Adrenal gland (tissue), 12 donors: ENCODE measurements around the gene SOX13. TPM values are rescaled to one million over a fixed set of nuclear protein-coding genes. Genes with fewer than 3 reads are reported as not detected.
A peak's percentile ranks its signal among the peaks of the same experiment; 100 is the strongest.

ENCODE experiments used
- DNase-seq, 7 donors: peaks; one replicate each; pipeline ENCODE4 v3.0.0-alpha.2; 2019 to 2020
- H3K27ac ChIP-seq, 5 donors: fragments of 200-600 bp; sonication (generic) in 4 of 5; 1 replicate in 3 of 5; 2 replicates in 2 of 5; pipeline versions ENCODE4 v1.5.1 to v1.8.0; 2016 to 2020; ENCODE audit warnings: mild to moderate bottlenecking in 1 of 5
- H3K27me3 ChIP-seq: fragments of 200-600 bp; 2 replicates; pipeline ENCODE4 v1.8.0; 2021
- H3K36me3 ChIP-seq, 2 donors: fragments of 200-600 bp; replicated peaks in 1 of 2; 1 replicate in 1 of 2; 2 replicates in 1 of 2; pipeline versions ENCODE4 v1.5.1 to v1.8.0; 2018 to 2022
- H3K4me1 ChIP-seq, 2 donors: fragments of 200-600 bp; replicated peaks in 1 of 2; 1 replicate in 1 of 2; 2 replicates in 1 of 2; pipeline versions ENCODE4 v1.5.1 to v1.8.0; 2018 to 2021
- H3K4me3 ChIP-seq, 4 donors: fragments of 200-600 bp; sonication (generic) in 3 of 4; one replicate each; pipeline ENCODE4 v1.5.1; 2016 to 2018
- H3K9me3 ChIP-seq, 3 donors: fragments of 200-600 bp; sonication (generic) in 1 of 3; replicated peaks in 1 of 3; 1 replicate in 2 of 3; 2 replicates in 1 of 3; pipeline versions ENCODE4 v1.5.1 to v1.8.0; 2016 to 2021
- CTCF ChIP-seq, 6 experiments: fragments of 450-650 bp in 4 of 6; fragments of 200-600 bp in 2 of 6; sonication (generic) in 1 of 6; IDR thresholded peaks; 1 replicate in 5 of 6; 2 replicates in 1 of 6; pipeline versions ENCODE4 v1.5.1 to v1.8.0; 2016 to 2021; ENCODE audit warnings: antibody characterized with exemption in 6 of 6, mild to moderate bottlenecking in 2 of 6, moderate library complexity in 1 of 6
- POLR2A ChIP-seq, 2 donors: fragments of 450-650 bp; IDR thresholded peaks; one replicate each; pipeline ENCODE4 v1.6.1; 2017; ENCODE audit warnings: antibody characterized with exemption in 2 of 2, mild to moderate bottlenecking in 2 of 2, moderate library complexity in 1 of 2
- WGBS, 4 donors: extraction: QIAGEN DNeasy Blood & Tissue Kit in 2 of 4; methylation state at CpG; one replicate each; pipeline versions ENCODE4 v1.1.5 to v1.1.7; 2013 to 2017; 5-methylcytosine and 5-hydroxymethylcytosine counted together
- intact Hi-C, 2 donors: fragments of 100-400 bp; cut with DNase I; formaldehyde crosslinking; loops; one replicate each; pipeline versions ENCODE4 v1.14.1 to v1.15.0; 2022 to 2023
- polyA plus RNA-seq, 3 donors: library from polyadenylated mRNA; stranded (reverse); fragments of 200-250 nt in 2 of 3; fragments of 350-450 nt in 1 of 3; fragmentation: Illumina TruSeq in 1 of 3; extraction: RNeasy Lipid Tissue Mini Kit (QIAGEN cat#74804) in 1 of 3; gene quantifications; one replicate each; pipeline ENCODE4 v1.2.3, GENCODE V29; 2013 to 2014
- total RNA-seq, 9 donors: library from RNA; depleted of rRNA in 4 of 9; stranded (reverse); fragments of >200 nt in 4 of 9; fragments of 120-200 nt in 1 of 9; fragmentation: NEBNext Ultra II Directional in 1 of 9; extraction: Animal tissue kit (Norgen Biotek cat#: 25700) in 1 of 9; gene quantifications; one replicate each; pipeline versions ENCODE4 v1.1.0 to v1.2.4, GENCODE V29; 2013 to 2023
- donor health status: healthy with polysubstance abuse.
- donor health status: Bipolar disorder and iron deficiency.
- donor health status: DM: yes; HTN: yes; CAD: no.
- donor health status: DM: no; HTN: no; CAD: no.
- donor health status: DM: no; HTN: no; CAD: no.
- donor health status: DM: yes; HTN: yes; CAD: no.

SOX13 gene
- total and polyA plus RNA-seq, 12 donors: 4.2 to 44.5 (median 25.6) TPM

- DNase-seq: peak in 5 of 7 donors; percentile 43 to 59 (median 56)
- Histone ChIP-seq H3K9me3 (no peaks in the 10 kb centered on the region), H3K4me3 (no peak overlapping the region), H3K27me3 (no peaks in the 10 kb centered on the region), H3K27ac (peak overlapping the region in 4 of 5 donors; percentile 47 to 81 (median 62)), H3K36me3 (no peaks in the 10 kb centered on the region), H3K4me1 (peaks cover 36 to 75% of the 10 kb centered on the region in 2 donors)
- WGBS, 4 donors: 27 to 67% (median 55%) methylated on average over 3 to 4 of the region's 4 CpGs
- intact Hi-C loops: no loop called here
- TF ChIP-seq CTCF (IDR thresholded peaks at IDR 0.05): no peak
- no peak for TF ChIP-seq POLR2A (IDR thresholded peaks at IDR 0.05)
Observed at GRCh38 chr1:204084247-204084772, 11.4 kb downstream of the SOX13 start.

- no peak for DNase-seq
- H3K4me1 ChIP-seq: peaks cover 26 to 68% of the 10 kb centered on the region in 2 donors
- no peak overlapping the region for H3K4me3 ChIP-seq
- no peaks in the 10 kb centered on the region for H3K36me3 ChIP-seq
- H3K27me3 ChIP-seq: no peaks in the 10 kb centered on the region
- TF ChIP-seq POLR2A (IDR thresholded peaks at IDR 0.05) (no peak), CTCF (IDR thresholded peaks at IDR 0.05) (no peak)
- intact Hi-C loops: no loop called here
- no peaks in the 10 kb centered on the region for H3K9me3 ChIP-seq
- H3K27ac ChIP-seq: peak overlapping the region in 3 of 5 donors; percentile 1 to 91 (median 52)
- WGBS, 4 donors: 71 to 87% (median 79%) methylated on average over 7 of the region's 7 CpGs
Observed at GRCh38 chr1:204085876-204086275, 13.0 kb downstream of the SOX13 start.

GRCh38 chr1:204087181-204087892, 14.4 kb downstream of the SOX13 start:
- H3K27ac ChIP-seq: peak overlapping the region in 4 of 5 donors; percentile 64 to 91 (median 76)
- H3K27me3 ChIP-seq: no peaks in the 10 kb centered on the region
- WGBS, 4 donors: 74 to 91% (median 86%) methylated on average over 4 to 8 of the region's 8 CpGs
- no peaks in the 10 kb centered on the region for H3K9me3 ChIP-seq
- TF ChIP-seq POLR2A (IDR thresholded peaks at IDR 0.05) (no peak), CTCF (IDR thresholded peaks at IDR 0.05) (no peak)
- intact Hi-C loops: no loop called here
- no peak for DNase-seq
- no peaks in the 10 kb centered on the region for H3K36me3 ChIP-seq
- H3K4me3 ChIP-seq: no peak overlapping the region
- peaks cover 26 to 67% of the 10 kb centered on the region in 2 donors for H3K4me1 ChIP-seq

GRCh38 chr1:204087893-204088528, 15.1 kb downstream of the SOX13 start:
- H3K36me3 ChIP-seq: no peaks in the 10 kb centered on the region
- H3K4me3 ChIP-seq: no peak overlapping the region
- peak overlapping the region; percentile 20 to 91 (median 75) for H3K27ac ChIP-seq
- peak in 6 of 7 donors; percentile 39 to 78 (median 44) for DNase-seq
- peaks cover 26 to 70% of the 10 kb centered on the region in 2 donors for H3K4me1 ChIP-seq
- no peaks in the 10 kb centered on the region for H3K9me3 ChIP-seq
- intact Hi-C loops: no loop called here
- WGBS, 4 donors: 37 to 51% (median 41%) methylated on average over 5 to 7 of the region's 7 CpGs
- H3K27me3 ChIP-seq: no peaks in the 10 kb centered on the region
- no peak for TF ChIP-seq CTCF (IDR thresholded peaks at IDR 0.05)
- no peak for TF ChIP-seq POLR2A (IDR thresholded peaks at IDR 0.05)
